ENCODE measurements around the gene HIBADH.
"Not testable (repeated sequence)": the region's sequence is repeated elsewhere in the genome, so short reads cannot be mapped to it uniquely, and the experiment has no call there.

The HIBADH gene

GRCh38 chr7:27650283-27650682, 12.4 kb downstream of the HIBADH start:
- TF ChIP-seq ZFX (IDR thresholded peaks at IDR 0.05; ENCODE audit: borderline replicate concordance), result no peak
- no peak for TF ChIP-seq CTCF (IDR thresholded peaks at IDR 0.05)
- H3K27ac ChIP-seq, result no peak overlapping the region

- TF ChIP-seq ZFX (IDR thresholded peaks at IDR 0.05; ENCODE audit: borderline replicate concordance) (no peak), CTCF (IDR thresholded peaks at IDR 0.05) (no peak)
- H3K27ac ChIP-seq, result no peak overlapping the region
These were observed 15.2 kb downstream of the HIBADH start for GRCh38 chr7:27647489-27647888.

DNA sequence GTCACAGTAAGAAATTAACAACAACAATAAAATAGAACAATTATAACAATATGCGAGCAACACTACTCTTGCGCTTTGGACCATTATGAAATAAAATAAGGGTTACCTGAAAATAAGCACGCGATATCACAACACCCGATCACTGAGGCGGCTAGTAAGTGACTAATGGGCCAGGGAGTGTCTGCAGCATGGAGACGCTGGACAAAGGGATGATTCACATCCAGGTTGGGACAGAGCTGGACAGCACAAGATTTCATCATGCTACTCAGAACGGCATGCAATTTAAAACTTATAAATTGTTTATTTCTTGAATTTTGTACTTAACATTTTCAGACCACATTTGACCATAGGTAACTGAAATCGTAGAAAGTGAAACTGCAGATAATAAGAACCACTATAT, 15.6 kb downstream of the HIBADH start:
- H3K27ac ChIP-seq, result no peak overlapping the region
- no peak for TF ChIP-seq CTCF (IDR thresholded peaks at IDR 0.05)

- TF ChIP-seq CTCF (IDR thresholded peaks at IDR 0.05) (no peak), ZFX (IDR thresholded peaks at IDR 0.05; ENCODE audit: borderline replicate concordance) (no peak)
- H3K27ac ChIP-seq, result no peak overlapping the region
These were observed 20.4 kb downstream of the HIBADH start for GRCh38 chr7:27642271-27642670.

DNA sequence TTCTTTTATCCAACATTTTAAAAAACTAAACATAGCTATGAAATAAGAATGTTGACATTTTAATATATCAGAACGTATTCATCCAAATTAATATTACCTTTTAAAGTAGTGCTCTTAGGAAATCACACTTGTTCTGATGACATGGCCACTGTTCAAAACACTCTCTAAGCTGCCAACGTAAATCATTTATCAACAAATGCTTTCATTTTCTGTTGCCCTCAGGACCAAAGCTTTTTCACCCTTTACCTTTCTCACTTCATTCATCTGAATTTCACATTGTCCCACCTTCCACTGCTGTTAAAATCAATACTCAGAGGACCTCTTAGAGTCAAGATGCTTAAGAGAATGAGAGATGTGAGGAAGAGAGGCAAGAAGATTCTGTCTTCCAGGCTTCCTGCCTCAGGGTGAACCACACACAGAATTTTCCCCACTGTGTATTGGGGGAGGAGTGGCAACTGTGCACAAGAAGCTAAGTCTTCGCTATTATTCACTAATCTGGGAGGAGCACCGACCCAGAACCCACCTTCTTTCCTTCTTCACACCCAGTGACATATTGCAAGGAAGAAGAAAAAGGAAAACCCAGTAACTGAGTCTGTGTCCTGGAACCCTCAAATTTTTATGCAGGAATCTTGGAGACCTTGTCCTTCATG, 21.0 kb downstream of the HIBADH start:
- H3K27ac ChIP-seq, result no peak overlapping the region
- TF ChIP-seq ZFX (IDR thresholded peaks at IDR 0.05; ENCODE audit: borderline replicate concordance) (no peak), CTCF (IDR thresholded peaks at IDR 0.05) (no peak)

GRCh38 chr7:27640884-27641574, 21.7 kb downstream of the HIBADH start:
- TF ChIP-seq CTCF (IDR thresholded peaks at IDR 0.05) (no peak), ZFX (IDR thresholded peaks at IDR 0.05; ENCODE audit: borderline replicate concordance) (no peak)
- H3K27ac ChIP-seq, result no peak overlapping the region

DNA sequence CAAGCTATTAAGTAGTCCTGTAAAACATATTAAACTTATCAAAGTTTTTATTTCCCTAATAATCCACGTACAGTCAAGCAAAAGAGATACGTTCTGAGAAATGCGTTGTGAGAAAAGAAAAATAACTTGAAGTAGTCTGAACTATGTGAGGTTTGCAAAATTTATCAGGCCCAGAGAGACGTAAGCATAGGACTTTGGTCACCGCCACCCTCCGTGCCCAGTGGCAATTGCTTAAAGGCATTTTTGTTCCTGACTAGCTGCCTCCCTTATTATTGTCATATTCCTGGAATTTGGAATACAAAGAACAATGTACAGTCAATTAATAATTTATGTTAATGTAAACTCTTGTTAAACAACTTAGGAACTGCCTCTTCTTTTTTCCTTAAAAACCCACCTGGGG, 22.8 kb downstream of the HIBADH start:
- no peak overlapping the region for H3K27ac ChIP-seq
- no peak for TF ChIP-seq CTCF (IDR thresholded peaks at IDR 0.05)

DNA sequence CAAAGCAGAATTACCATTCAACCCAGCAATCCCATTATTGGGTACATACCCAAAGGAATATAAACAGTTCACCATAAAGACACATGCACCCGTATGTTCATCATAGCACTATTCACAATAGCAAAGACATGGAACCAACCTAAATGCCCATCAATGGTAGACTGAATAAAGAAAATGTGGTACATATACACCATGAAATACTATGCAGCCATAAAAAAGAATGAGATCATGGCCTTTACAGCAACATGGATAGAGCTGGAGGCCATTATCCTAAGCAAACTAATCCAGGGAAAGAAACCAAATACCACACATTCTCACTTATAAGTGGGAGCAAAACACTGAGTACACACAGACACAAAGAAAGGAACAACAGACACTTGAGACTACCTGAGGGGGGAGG, 23.6 kb downstream of the HIBADH start:
- not testable (repeated sequence) for H3K27ac ChIP-seq
